ENCODE results near the gene PPIL4. TPM values are rescaled to one million over a fixed set of nuclear protein-coding genes. Genes with fewer than 3 reads are reported as not detected.
"Not testable (repeated sequence)": the region's sequence is repeated elsewhere in the genome, so short reads cannot be mapped to it uniquely, and the experiment has no call there.

The PPIL4 gene
- total RNA-seq, 4 donors from 2014 or later, result 10.2 to 57.2 (median 43.2) TPM

DNA sequence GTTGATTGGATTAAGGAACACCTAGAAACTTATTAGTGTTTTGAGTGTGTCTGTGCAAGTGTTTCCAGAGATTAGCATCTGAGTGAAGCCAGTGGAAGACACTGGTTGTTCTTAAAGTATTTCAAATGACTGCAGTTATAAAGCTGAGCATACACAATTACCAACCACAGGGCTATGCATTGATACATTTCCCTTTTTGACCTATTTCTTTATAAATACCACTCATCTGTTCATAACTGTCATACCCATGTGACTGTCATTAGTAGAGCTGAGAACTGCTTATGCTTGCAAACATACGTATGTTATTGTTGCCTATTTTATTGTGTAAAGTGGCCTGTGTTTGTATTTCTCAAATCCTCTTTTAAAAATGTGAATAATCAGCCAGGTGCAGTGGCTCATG lies 45.7 kb downstream of the PPIL4 start:
- Histone ChIP-seq H3K4me3 (no peak overlapping the region), H3K4me1 (no peaks in the 10 kb centered on the region), H3K9me3 (no peaks in the 10 kb centered on the region), H3K27me3 (no peaks in the 10 kb centered on the region), H3K27ac (no peak overlapping the region), H3K36me3 (no peaks in the 10 kb centered on the region)
- DNase-seq, result no peak
- intact Hi-C loops (cut with DNase I; ENCODE audit: low total_unique reads), result no loop called here
- no peak for TF ChIP-seq POLR2A (IDR thresholded peaks at IDR 0.05)
- TF ChIP-seq, protein P1, sequence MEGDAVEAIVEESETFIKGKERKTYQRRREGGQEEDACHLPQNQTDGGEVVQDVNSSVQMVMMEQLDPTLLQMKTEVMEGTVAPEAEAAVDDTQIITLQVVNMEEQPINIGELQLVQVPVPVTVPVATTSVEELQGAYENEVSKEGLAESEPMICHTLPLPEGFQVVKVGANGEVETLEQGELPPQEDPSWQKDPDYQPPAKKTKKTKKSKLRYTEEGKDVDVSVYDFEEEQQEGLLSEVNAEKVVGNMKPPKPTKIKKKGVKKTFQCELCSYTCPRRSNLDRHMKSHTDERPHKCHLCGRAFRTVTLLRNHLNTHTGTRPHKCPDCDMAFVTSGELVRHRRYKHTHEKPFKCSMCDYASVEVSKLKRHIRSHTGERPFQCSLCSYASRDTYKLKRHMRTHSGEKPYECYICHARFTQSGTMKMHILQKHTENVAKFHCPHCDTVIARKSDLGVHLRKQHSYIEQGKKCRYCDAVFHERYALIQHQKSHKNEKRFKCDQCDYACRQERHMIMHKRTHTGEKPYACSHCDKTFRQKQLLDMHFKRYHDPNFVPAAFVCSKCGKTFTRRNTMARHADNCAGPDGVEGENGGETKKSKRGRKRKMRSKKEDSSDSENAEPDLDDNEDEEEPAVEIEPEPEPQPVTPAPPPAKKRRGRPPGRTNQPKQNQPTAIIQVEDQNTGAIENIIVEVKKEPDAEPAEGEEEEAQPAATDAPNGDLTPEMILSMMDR (IDR thresholded peaks at IDR 0.05), result no peak

DNA sequence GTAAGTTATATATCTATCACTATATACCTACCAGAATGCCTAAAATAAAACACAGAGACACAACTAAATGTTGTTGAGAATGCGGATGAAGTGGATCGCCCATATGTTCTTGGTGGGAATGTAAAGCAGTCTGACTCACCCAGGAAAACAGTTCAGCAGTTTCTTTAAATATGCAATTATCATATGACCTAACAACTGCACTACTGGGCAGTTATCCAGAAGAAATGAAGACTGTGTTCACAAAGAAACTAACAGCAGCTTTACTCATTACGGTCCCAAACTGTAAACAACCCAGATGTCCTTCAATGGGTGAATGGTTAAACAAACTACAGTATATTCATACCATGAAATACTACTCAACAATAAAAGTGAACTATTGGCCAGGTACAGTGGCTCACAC lies 46.8 kb downstream of the PPIL4 start:
- Histone ChIP-seq H3K4me3 (no peak overlapping the region), H3K9me3 (no peaks in the 10 kb centered on the region), H3K27ac (no peak overlapping the region), H3K27me3 (no peaks in the 10 kb centered on the region), H3K4me1 (no peaks in the 10 kb centered on the region), H3K36me3 (no peaks in the 10 kb centered on the region)
- intact Hi-C loops (cut with DNase I; ENCODE audit: low total_unique reads), result no loop called here
- no peak for DNase-seq
- no peak for TF ChIP-seq POLR2A (IDR thresholded peaks at IDR 0.05)
- TF ChIP-seq, protein P1 (IDR thresholded peaks at IDR 0.05), result no peak

DNA sequence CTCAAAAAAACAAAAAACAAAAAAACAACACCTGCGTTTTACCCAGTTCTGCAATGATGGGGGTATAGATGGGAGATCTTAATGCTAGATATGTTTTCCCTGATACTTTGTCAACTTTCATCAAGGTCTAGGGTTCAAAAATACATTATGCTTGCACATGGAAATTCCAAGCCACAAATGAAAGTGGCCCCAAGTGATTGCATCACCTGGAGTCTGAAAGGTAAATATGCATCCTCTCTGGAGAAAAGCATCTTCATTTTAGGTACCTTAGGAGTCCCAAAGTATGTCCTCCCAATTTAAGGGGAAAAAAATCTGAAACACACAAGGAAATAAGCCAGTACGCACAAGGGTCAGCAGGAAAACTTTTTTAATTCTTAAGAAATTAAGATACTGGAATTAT lies 48.5 kb downstream of the PPIL4 start:
- Histone ChIP-seq H3K9me3 (no peaks in the 10 kb centered on the region), H3K4me1 (no peaks in the 10 kb centered on the region), H3K4me3 (no peak overlapping the region), H3K27ac (no peak overlapping the region), H3K36me3 (no peaks in the 10 kb centered on the region), H3K27me3 (no peaks in the 10 kb centered on the region)
- intact Hi-C loops (cut with DNase I; ENCODE audit: low total_unique reads), result no loop called here
- no peak for TF ChIP-seq POLR2A (IDR thresholded peaks at IDR 0.05)
- TF ChIP-seq, protein P1 (IDR thresholded peaks at IDR 0.05), result no peak
- no peak for DNase-seq

DNA sequence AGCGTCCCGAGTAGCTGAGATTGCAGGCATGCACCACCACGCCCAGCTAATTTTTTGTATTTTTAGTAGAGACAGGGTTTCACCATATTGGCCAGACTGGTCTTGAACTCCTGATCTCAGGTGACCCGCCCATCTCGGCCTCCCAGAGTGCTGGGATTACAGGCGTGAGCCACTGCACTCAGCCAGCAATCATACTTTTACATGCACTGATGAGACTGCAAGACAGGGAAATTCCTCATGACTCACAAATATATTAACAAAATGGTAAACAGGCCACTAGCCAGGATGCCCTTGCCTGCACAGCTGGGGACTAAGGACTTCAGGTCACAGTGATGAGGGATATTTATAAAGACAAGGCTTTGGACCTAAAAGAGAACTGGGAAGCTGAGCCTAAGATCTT lies 49.2 kb downstream of the PPIL4 start:
- H3K9me3 ChIP-seq; H3K4me3 ChIP-seq; DNase-seq; H3K36me3 ChIP-seq; H3K27me3 ChIP-seq; H3K4me1 ChIP-seq; H3K27ac ChIP-seq; intact Hi-C loops (cut with DNase I; ENCODE audit: low total_unique reads): not testable (repeated sequence)

DNA sequence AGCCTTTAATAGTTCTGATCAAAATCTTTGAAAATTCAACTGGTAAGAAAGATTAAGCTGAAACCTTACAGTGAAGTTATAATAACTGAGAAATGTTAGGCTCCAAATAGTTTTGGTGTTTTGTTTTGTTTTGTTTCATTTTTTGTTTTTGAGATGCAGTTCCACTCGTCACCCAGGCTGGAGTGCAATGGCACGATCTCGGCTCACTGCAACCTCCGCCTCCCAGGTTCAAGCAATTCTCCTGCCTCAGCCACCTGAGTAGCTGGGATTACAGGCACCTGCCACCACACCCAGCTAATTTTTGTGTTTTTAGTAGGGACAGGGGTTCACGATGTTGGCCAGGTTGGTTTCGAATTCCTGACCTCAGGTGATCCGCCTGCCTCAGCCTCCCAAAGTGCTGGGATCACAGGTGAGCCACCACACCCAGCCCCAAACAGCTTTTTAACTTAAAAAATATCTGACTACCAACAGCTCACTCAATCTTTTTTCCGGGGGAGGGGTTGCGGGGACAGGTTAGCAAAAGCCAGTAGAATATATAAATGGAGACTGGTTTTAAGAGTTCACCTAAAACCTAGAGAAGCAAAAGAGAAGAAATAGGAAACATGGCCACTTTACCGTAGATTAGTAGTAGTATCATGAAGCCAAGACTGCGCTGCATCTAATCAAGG lies 50.4 kb downstream of the PPIL4 start:
- intact Hi-C loops (cut with DNase I; ENCODE audit: low total_unique reads); DNase-seq: not testable (repeated sequence)

DNA sequence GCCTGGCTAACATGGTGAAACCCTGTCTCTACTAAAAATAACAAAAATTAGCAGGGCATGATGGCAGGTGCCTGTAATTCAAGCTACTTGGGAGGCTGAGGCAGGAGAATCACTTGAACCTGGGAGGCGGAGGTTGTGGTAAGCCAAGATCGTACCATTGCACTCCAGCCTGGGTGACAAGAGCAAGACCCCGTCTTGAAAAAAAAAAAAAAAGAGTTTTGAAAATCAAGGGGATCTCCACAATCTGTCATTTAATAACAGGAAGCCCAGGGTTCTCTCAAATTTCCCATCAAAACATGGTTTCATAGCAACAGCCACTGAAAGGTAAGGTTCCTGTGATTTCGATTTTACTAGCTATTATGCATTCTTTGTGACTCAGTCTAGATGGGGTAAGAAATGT lies 51.0 kb downstream of the PPIL4 start:
- H3K36me3 ChIP-seq, result not testable (repeated sequence)

More for the DNA sequence above, 50.4 kb downstream of the PPIL4 start:
- not testable (repeated sequence) for H3K4me3 ChIP-seq, H3K27ac ChIP-seq, H3K9me3 ChIP-seq, H3K4me1 ChIP-seq, H3K27me3 ChIP-seq, H3K36me3 ChIP-seq

More for the DNA sequence above, 51.0 kb downstream of the PPIL4 start:
- H3K27me3 ChIP-seq; H3K9me3 ChIP-seq; H3K4me1 ChIP-seq; H3K4me3 ChIP-seq; H3K27ac ChIP-seq; intact Hi-C loops (cut with DNase I; ENCODE audit: low total_unique reads); DNase-seq: not testable (repeated sequence)

All from uterus (tissue), 4 donors.